Colonic mucosa (tissue), 4 donors: ENCODE measurements around the gene WWC1. TPM values are rescaled to one million over a fixed set of nuclear protein-coding genes. Genes with fewer than 3 reads are reported as not detected.

ENCODE experiments used
- DNase-seq: peaks from one replicate; pipeline ENCODE4 v3.0.0-alpha.2; 2020
- H3K27ac ChIP-seq: fragments of 200-600 bp; one replicate; pipeline ENCODE4 v1.8.0; 2021
- H3K27me3 ChIP-seq: fragments of 200-600 bp; one replicate; pipeline ENCODE4 v1.8.0; 2021
- H3K36me3 ChIP-seq: fragments of 200-600 bp; one replicate; pipeline ENCODE4 v1.8.0; 2021
- H3K4me1 ChIP-seq: fragments of 200-600 bp; one replicate; pipeline ENCODE4 v1.8.0; 2021; ENCODE audit warnings: mild to moderate bottlenecking
- H3K4me3 ChIP-seq: fragments of 200-600 bp; one replicate; pipeline ENCODE4 v1.8.0; 2021
- H3K9ac ChIP-seq, 2 donors: one replicate each; pipeline ENCODE4 v1.7.0; 2013; ENCODE audit warnings: control low read depth in 2 of 2, low read depth in 2 of 2, low read length in 2 of 2
- H3K9me3 ChIP-seq: fragments of 200-600 bp; one replicate; pipeline ENCODE4 v1.8.0; 2021
- CTCF ChIP-seq: fragments of 200-600 bp; IDR thresholded peaks from one replicate; pipeline ENCODE4 v1.8.0; 2022; ENCODE audit warnings: antibody characterized with exemption, mild to moderate bottlenecking
- intact Hi-C: fragments of 100-400 bp; cut with DNase I; formaldehyde crosslinking; loops from one replicate; pipeline ENCODE4 v1.14.1; 2022
- total RNA-seq, 2 donors: library from RNA; stranded (reverse); fragmentation: NEBNext Ultra II Directional in 1 of 2; extraction: Animal tissue kit (Norgen Biotek cat#: 25700) in 1 of 2; gene quantifications; one replicate each; pipeline ENCODE4 v1.2.1, GENCODE V29; 2021
- donor health status: healthy.
- donor health status: DM: no; HTN: no; CAD: no.
- donor health status: DM: no; HTN: no; CAD: no.

Gene WWC1
- total RNA-seq, 2 donors from 2014 or later: 15.3 to 33.3 TPM

DNA sequence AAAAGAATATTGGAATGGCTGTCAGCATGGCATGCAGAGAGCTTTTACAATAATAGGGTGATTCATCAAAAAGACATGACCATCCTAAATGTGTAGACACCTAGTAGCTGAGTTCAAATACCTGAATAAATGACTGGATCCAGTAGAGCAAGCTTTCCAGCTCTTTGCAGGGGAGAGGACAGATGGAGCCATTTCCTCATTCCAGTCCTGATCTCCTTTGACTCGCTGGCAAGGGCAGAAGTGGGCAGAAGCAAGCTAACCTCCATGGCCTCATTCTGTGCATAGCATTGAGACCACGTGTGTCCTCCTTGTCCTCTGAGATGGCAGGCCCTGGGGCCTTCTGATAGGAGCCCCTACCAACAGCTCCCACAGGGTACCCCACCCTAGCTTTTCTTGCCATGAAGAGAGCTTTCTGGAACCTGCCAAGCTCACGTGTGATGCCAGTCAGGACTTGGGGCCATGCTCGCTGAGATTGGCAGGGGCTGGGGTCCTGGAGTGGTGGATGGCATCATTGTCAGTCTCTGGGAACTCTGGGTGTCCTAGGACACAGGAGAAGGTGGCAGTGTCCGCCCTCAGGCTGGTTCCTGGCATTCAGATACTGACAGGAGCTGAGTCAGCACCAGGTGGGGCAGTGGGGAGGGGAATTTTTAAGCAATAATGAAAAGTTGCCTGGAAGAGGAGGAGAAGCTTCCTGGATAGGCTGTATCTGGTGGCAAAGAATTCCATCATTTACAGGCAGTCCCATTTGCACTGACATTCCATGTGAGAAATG is 33.6 kb downstream of the WWC1 start:
- Histone ChIP-seq H3K4me3 (no peak overlapping the region), H3K27me3 (no peaks in the 10 kb centered on the region), H3K4me1 (peaks cover 3% of the 10 kb centered on the region), H3K9me3 (no peaks in the 10 kb centered on the region), H3K27ac (no peak overlapping the region), H3K36me3 (no peaks in the 10 kb centered on the region), H3K9ac (no peak overlapping the region)
- peak; percentile 60 for DNase-seq
- intact Hi-C loops: no loop called here
- no peak for TF ChIP-seq CTCF

- H3K9me3 ChIP-seq: no peaks in the 10 kb centered on the region
- no peak for TF ChIP-seq CTCF
- H3K4me3 ChIP-seq: no peak overlapping the region
- intact Hi-C loops: no loop called here
- peaks cover 3% of the 10 kb centered on the region for H3K4me1 ChIP-seq
- no peak for DNase-seq
- no peak overlapping the region for H3K27ac ChIP-seq
- no peak overlapping the region for H3K9ac ChIP-seq
- H3K27me3 ChIP-seq: no peaks in the 10 kb centered on the region
- no peaks in the 10 kb centered on the region for H3K36me3 ChIP-seq
Observed at GRCh38 chr5:168327019-168327421, 35.6 kb downstream of the WWC1 start.

- Histone ChIP-seq H3K27ac (no peak overlapping the region), H3K4me1 (peaks cover 3% of the 10 kb centered on the region), H3K9me3 (no peaks in the 10 kb centered on the region), H3K9ac (no peak overlapping the region), H3K4me3 (no peak overlapping the region), H3K27me3 (no peaks in the 10 kb centered on the region), H3K36me3 (no peaks in the 10 kb centered on the region)
- intact Hi-C loops: no loop called here
- no peak for TF ChIP-seq CTCF
- DNase-seq: no peak
Observed at GRCh38 chr5:168327451-168327850, 36.0 kb downstream of the WWC1 start.

DNA sequence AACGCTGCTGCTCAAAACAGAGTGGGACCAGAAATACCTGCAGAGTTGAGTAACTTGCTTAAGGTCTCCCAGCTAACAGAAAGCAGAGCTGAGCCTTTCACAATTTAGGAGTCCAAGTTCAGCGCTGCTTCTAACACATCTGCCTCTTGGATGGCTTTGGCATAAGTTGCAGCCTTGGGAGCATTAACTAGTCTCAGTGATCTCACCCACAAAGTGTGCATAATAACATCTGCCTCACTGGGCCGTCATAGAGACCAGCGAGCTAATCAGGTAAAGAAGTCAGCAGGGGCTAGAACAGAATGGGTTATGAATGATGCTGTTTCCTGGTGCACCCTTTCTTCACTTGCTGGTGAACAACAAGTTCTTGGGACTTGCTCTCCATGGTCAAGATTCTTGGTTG is 36.5 kb downstream of the WWC1 start:
- no peaks in the 10 kb centered on the region for H3K36me3 ChIP-seq
- intact Hi-C loops: no loop called here
- no peaks in the 10 kb centered on the region for H3K9me3 ChIP-seq
- peaks cover 3% of the 10 kb centered on the region for H3K4me1 ChIP-seq
- H3K27me3 ChIP-seq: no peaks in the 10 kb centered on the region
- DNase-seq: no peak
- no peak overlapping the region for H3K4me3 ChIP-seq
- H3K9ac ChIP-seq: no peak overlapping the region
- no peak for TF ChIP-seq CTCF
- H3K27ac ChIP-seq: peak overlapping the region; percentile 31

DNA sequence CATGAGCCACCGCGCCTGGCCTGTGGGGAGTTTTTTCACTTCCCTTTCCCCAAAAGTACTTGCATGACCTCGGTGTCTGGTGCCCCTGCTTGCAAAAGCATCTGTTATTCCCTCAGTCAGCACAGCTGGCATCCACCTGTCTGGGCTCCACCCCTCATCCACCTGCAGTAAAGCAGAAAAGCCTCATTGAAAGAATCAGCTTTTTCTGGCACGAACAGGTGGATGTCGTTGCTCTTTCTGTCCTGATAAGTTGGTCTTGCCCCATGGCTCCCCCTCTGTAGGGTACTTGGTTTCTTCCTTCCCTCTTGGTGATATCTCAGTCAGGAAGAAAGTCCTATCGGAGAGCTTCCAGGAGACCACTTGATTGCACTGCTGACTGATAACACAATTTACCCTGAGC is 37.4 kb downstream of the WWC1 start:
- Histone ChIP-seq H3K36me3 (no peaks in the 10 kb centered on the region), H3K4me3 (no peak overlapping the region), H3K4me1 (peaks cover 3% of the 10 kb centered on the region), H3K27ac (peak overlapping the region; percentile 31), H3K9ac (peak overlapping the region in 1 of 2 donors; percentile 30), H3K9me3 (no peaks in the 10 kb centered on the region), H3K27me3 (no peaks in the 10 kb centered on the region)
- peak; percentile 83 for DNase-seq
- no peak for TF ChIP-seq CTCF
- intact Hi-C loops: no loop called here
